ENCODE measurements around the gene TMEM132C. TPM values are rescaled to one million over a fixed set of nuclear protein-coding genes. Genes with fewer than 3 reads are reported as not detected.

The TMEM132C gene
- total and polyA plus RNA-seq, 2 of the 8 experiments (the other 6 are each of a cell fraction or from before 2014, with no cell fraction given): 0.23 to 0.76 TPM

DNA sequence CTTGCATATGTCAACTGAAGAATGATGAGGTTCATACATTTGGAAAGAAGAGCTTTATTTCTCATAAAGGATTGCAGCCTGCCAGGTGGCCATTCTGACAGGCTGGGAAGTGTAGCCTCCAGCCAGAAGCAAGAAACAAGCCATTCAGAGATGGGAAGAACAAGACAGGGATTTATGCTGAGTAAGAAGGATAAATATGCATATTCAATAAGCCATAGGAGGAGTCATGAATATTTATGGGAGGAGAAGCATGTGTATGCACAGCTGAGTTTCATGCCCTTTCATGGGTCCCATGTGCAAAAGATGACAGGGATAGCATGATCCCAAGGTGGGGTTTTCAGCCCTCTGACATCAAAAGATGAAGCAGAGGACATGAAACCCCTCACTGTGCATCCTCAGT lies 269.8 kb downstream of the TMEM132C start:
- Histone ChIP-seq H3K23ac (ENCODE audit: insufficient read length) (no peak overlapping the region), H3K79me1 (ENCODE audit: low read depth, low read length) (no peaks in the 10 kb centered on the region), H3K4ac (replicated peaks; ENCODE audit: insufficient read length, low read depth, low read length) (no peak overlapping the region), H3K4me3 (ENCODE audit: extremely low read depth in 1 of 4, insufficient read depth in 2 of 4, low read depth in 3 of 4, low read length in 4 of 4) (no peak overlapping the region), H3K18ac (ENCODE audit: extremely low read depth, low read length) (no peak overlapping the region), H3K4me1 (replicated peaks in 1 of 4; ENCODE audit: control insufficient read depth in 3 of 4, insufficient read depth in 4 of 4, low read length in 3 of 4) (peaks cover 0 to 2% (median 0%) of the 10 kb centered on the region in 4 experiments; a peak in 1 of 7 replicates), H2BK20ac (ENCODE audit: low read length) (no peak overlapping the region), H3K79me2 (ENCODE audit: control insufficient read depth in 1 of 2, insufficient read depth in 2 of 2, low read length in 2 of 2) (no peaks in the 10 kb centered on the region), H2AK5ac (ENCODE audit: low read depth, low read length) (no peak overlapping the region), H3K27ac (ENCODE audit: low read depth, low read length) (no peak overlapping the region), H3K4me2 (ENCODE audit: insufficient read depth in 1 of 2, low read depth in 2 of 2, low read length in 2 of 2) (no peak overlapping the region), H2BK5ac (ENCODE audit: low read depth, low read length) (no peak overlapping the region), H2BK12ac (ENCODE audit: low read depth, low read length) (no peak overlapping the region), H3K56ac (replicated peaks; ENCODE audit: insufficient read length, low read depth, low read length) (no peak overlapping the region), H3K23me2 (ENCODE audit: low read depth, low read length) (no peaks in the 10 kb centered on the region), H2AFZ (ENCODE audit: low read length) (no peak overlapping the region), H4K8ac (ENCODE audit: extremely low read depth, insufficient read depth, low read length) (no peak overlapping the region), H4K20me1 (replicated peaks in 1 of 2; ENCODE audit: control insufficient read depth in 1 of 2, insufficient read depth in 2 of 2, low read length in 2 of 2) (no peaks in the 10 kb centered on the region), H4K91ac (replicated peaks; ENCODE audit: insufficient read length, low read length) (no peak overlapping the region), H2BK15ac (ENCODE audit: low read length) (no peak overlapping the region), H3K9me3 (ENCODE audit: insufficient read depth in 2 of 2, low read depth in 1 of 2, low read length in 1 of 2) (no peaks in the 10 kb centered on the region), H3K27me3 (replicated peaks in 1 of 4; ENCODE audit: control insufficient read depth in 3 of 4, extremely low read depth in 1 of 4, insufficient read depth in 3 of 4, low read length in 3 of 4) (no peaks in the 10 kb centered on the region), H2BK120ac (replicated peaks; ENCODE audit: low read depth, low read length) (no peak overlapping the region), H3K14ac (ENCODE audit: insufficient read length) (no peak overlapping the region), H3K36me3 (ENCODE audit: control insufficient read depth in 2 of 4, insufficient read depth in 4 of 4, low read length in 3 of 4) (no peaks in the 10 kb centered on the region), H3K9ac (replicated peaks in 1 of 4; ENCODE audit: extremely low read depth in 1 of 4, low read depth in 3 of 4, low read length in 3 of 4) (no peak overlapping the region), H4K5ac (ENCODE audit: insufficient read length, low read depth, low read length) (no peak overlapping the region)
- no peak for FAIRE-seq
- TF ChIP-seq CREB1 (IDR thresholded peaks at IDR 0.05) (no peak), BACH1 (IDR thresholded peaks at IDR 0.05; ENCODE audit: low read length) (no peak)
- CTCF ChIA-PET (ENCODE audit: partially characterized antibody): interaction anchor here (0.6 to 1.2 kb wide), 3 partner anchors 8 to 616 kb away, joined by 3 to 5 read pairs (median 3); no protein-coding TSS in a partner anchor
- no peak for DNase-seq (ENCODE audit: low read depth in 1 of 2, low spot score in 2 of 2)
- POLR2A ChIA-PET (ENCODE audit: partially characterized antibody): no interaction called here
